Embryonic facial prominence (tissue), 1 donor: ENCODE data around the gene CFAP74.

Source experiments
- DNase-seq: peaks from one replicate; pipeline ENCODE4 v3.0.0-alpha.2; 2016; ENCODE audit errors: extremely low spot score

CFAP74 gene

GRCh38 chr1:1915911-1916840 lies 87.4 kb downstream of the CFAP74 start:
- no peak for DNase-seq

- no peak for DNase-seq
Measured at GRCh38 chr1:1914971-1915692, 88.5 kb downstream of the CFAP74 start, which contains the start of gene CALML6. CALML6 (plus strand) TSS chr1:1915260; CDS start chr1:1915281, 21 bp downstream.

- no peak for DNase-seq
Measured at GRCh38 chr1:1914101-1914970, 89.2 kb downstream of the CFAP74 start.

GRCh38 chr1:1911350-1912041 lies 92.1 kb downstream of the CFAP74 start:
- DNase-seq: no peak

- no peak for DNase-seq
Measured at GRCh38 chr1:1910651-1911331, 92.8 kb downstream of the CFAP74 start.

GRCh38 chr1:1910033-1910465 lies 93.5 kb downstream of the CFAP74 start:
- no peak for DNase-seq

GRCh38 chr1:1908506-1908791 lies 95.1 kb downstream of the CFAP74 start:
- DNase-seq: no peak

GRCh38 chr1:1907098-1907736 lies 96.4 kb downstream of the CFAP74 start:
- DNase-seq: no peak

- DNase-seq: no peak
Measured at GRCh38 chr1:1906185-1907097, 97.1 kb downstream of the CFAP74 start.

GRCh38 chr1:1903224-1903623 lies 100.4 kb downstream of the CFAP74 start:
- DNase-seq: no peak

- DNase-seq: no peak
Measured at GRCh38 chr1:1901641-1902294, 101.8 kb downstream of the CFAP74 start.

- DNase-seq: no peak
Measured at GRCh38 chr1:1900883-1901640, 102.5 kb downstream of the CFAP74 start.

- no peak for DNase-seq
Measured at GRCh38 chr1:1899967-1900327, 103.6 kb downstream of the CFAP74 start.

- DNase-seq: no peak
Measured at GRCh38 chr1:1899266-1899966, 104.2 kb downstream of the CFAP74 start.

- no peak for DNase-seq
Measured at GRCh38 chr1:1898246-1898933, 105.2 kb downstream of the CFAP74 start.

GRCh38 chr1:1895456-1896336 lies 107.9 kb downstream of the CFAP74 start:
- no peak for DNase-seq
